GM12801 (cell line): ENCODE data around the gene CETN1.

Experiments used
- CTCF ChIP-seq: IDR thresholded peaks from one replicate; pipeline ENCODE4 v1.5.1; 2011; ENCODE audit warnings: control low read depth; ENCODE audit not compliant: insufficient read length; ENCODE audit errors: extremely low read depth

The CETN1 gene

GRCh38 chr18:580154-580553 is at the start of gene CETN1:
CETN1 (plus strand) TSS chr18:580380; CDS start chr18:580409, 29 bp downstream.
- no peak for TF ChIP-seq CTCF

- TF ChIP-seq CTCF, result no peak
Observed at GRCh38 chr18:532018-532417, 48.2 kb upstream of the CETN1 start.

- TF ChIP-seq CTCF, result no peak
Observed at GRCh38 chr18:532632-533031, 47.5 kb upstream of the CETN1 start.

- no peak for TF ChIP-seq CTCF
Observed at GRCh38 chr18:533995-534601, 46.1 kb upstream of the CETN1 start.

- TF ChIP-seq CTCF, result no peak
Observed at GRCh38 chr18:543447-544078, 36.6 kb upstream of the CETN1 start.

GRCh38 chr18:549967-550366 is 30.2 kb upstream of the CETN1 start:
- TF ChIP-seq CTCF, result no peak

- TF ChIP-seq CTCF, result no peak
Observed at GRCh38 chr18:551404-552061, 28.6 kb upstream of the CETN1 start.
